HG03196 (cell line): ENCODE data around the gene ZNF148.

Experiments used
- ATAC-seq: cut with Tn5 transposase; IDR thresholded peaks from one replicate; pipeline ENCODE4 v1.9.1; 2021; ENCODE audit not compliant: unreplicated experiment

ZNF148 gene

GRCh38 chr3:125229707-125230106, 145.4 kb downstream of the ZNF148 start:
- no peak for ATAC-seq

GRCh38 chr3:125229168-125229567, 146.0 kb downstream of the ZNF148 start:
- ATAC-seq, result no peak

GRCh38 chr3:125221831-125222230, 153.3 kb downstream of the ZNF148 start:
- no peak for ATAC-seq

- no peak for ATAC-seq
Observed at GRCh38 chr3:125220727-125221429, 154.2 kb downstream of the ZNF148 start.

- ATAC-seq, result no peak
Observed at GRCh38 chr3:125220183-125220582, 154.9 kb downstream of the ZNF148 start.

GRCh38 chr3:125219261-125219701, 155.8 kb downstream of the ZNF148 start:
- no peak for ATAC-seq

GRCh38 chr3:125214738-125215137, 160.4 kb downstream of the ZNF148 start:
- ATAC-seq, result peak; percentile 31

GRCh38 chr3:125213946-125214542, 161.1 kb downstream of the ZNF148 start:
- ATAC-seq, result no peak

- no peak for ATAC-seq
Observed at GRCh38 chr3:125213364-125213755, 161.8 kb downstream of the ZNF148 start.

GRCh38 chr3:125212509-125213363, 162.4 kb downstream of the ZNF148 start, which contains the start of gene SLC12A8:
SLC12A8 (minus strand) TSS chr3:125212748; CDS start chr3:125211349, 1,399 bp downstream.
- no peak for ATAC-seq

GRCh38 chr3:125212091-125212508, 163.0 kb downstream of the ZNF148 start:
- no peak for ATAC-seq

GRCh38 chr3:125211523-125212090, 163.5 kb downstream of the ZNF148 start:
- ATAC-seq, result no peak

- no peak for ATAC-seq
Observed at GRCh38 chr3:125207949-125208568, 167.1 kb downstream of the ZNF148 start.

GRCh38 chr3:125207507-125207906, 167.6 kb downstream of the ZNF148 start:
- no peak for ATAC-seq

GRCh38 chr3:125206934-125207333, 168.2 kb downstream of the ZNF148 start:
- ATAC-seq, result no peak

GRCh38 chr3:125203731-125204130, 171.4 kb downstream of the ZNF148 start:
- no peak for ATAC-seq

- ATAC-seq, result no peak
Observed at GRCh38 chr3:125202197-125202596, 172.9 kb downstream of the ZNF148 start.

GRCh38 chr3:125200731-125201139, 174.4 kb downstream of the ZNF148 start:
- peak; percentile 75 for ATAC-seq

GRCh38 chr3:125194849-125195601, 180.1 kb downstream of the ZNF148 start:
- no peak for ATAC-seq
